Coronary artery (tissue), 2 donors: ENCODE results near the gene RBM23.
A peak's percentile ranks its signal among the peaks of the same experiment; 100 is the strongest.
"Not testable (repeated sequence)": the region's sequence is repeated elsewhere in the genome, so short reads cannot be mapped to it uniquely, and the experiment has no call there.

Experiments
- DNase-seq: peaks from one replicate; pipeline ENCODE4 v3.0.0-alpha.2; 2017; ENCODE audit warnings: low spot score
- H3K27ac ChIP-seq, 2 donors: fragments of 200-600 bp; sonication (generic); one replicate each; pipeline ENCODE4 v1.5.1; 2016 to 2019
- H3K4me3 ChIP-seq: fragments of 200-600 bp; sonication (generic); 2 replicates; pipeline ENCODE4 v1.5.1; 2016; ENCODE audit warnings: mild to moderate bottlenecking, moderate library complexity
- TF ChIP-seq, protein P1 (sequence below): fragments of 200-600 bp; sonication (generic); IDR thresholded peaks from one replicate; pipeline ENCODE4 v1.5.1; 2019; ENCODE audit warnings: antibody characterized with exemption

RBM23 gene

DNA sequence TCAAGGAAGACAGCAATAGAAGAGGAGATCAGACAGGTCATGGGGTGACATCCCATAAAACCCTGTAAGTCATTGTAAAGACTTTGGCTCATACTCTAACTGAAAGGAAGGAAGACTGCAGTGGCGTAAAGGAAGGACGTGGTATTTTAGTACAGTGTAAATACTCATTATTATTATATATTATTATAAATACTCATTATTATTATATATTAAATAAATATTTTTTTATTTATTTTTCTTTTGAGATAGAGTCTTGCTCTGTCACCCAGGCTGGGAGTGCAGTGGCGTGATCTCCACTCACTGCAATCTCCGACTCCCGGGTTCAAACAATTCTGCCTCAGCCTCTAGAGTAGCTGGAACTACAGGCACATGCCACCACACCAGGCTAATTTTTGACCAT is 62.5 kb downstream of the RBM23 start:
- Histone ChIP-seq H3K27ac (no peak overlapping the region), H3K4me3 (no peak overlapping the region)
- no peak for DNase-seq
- TF ChIP-seq, protein P1, sequence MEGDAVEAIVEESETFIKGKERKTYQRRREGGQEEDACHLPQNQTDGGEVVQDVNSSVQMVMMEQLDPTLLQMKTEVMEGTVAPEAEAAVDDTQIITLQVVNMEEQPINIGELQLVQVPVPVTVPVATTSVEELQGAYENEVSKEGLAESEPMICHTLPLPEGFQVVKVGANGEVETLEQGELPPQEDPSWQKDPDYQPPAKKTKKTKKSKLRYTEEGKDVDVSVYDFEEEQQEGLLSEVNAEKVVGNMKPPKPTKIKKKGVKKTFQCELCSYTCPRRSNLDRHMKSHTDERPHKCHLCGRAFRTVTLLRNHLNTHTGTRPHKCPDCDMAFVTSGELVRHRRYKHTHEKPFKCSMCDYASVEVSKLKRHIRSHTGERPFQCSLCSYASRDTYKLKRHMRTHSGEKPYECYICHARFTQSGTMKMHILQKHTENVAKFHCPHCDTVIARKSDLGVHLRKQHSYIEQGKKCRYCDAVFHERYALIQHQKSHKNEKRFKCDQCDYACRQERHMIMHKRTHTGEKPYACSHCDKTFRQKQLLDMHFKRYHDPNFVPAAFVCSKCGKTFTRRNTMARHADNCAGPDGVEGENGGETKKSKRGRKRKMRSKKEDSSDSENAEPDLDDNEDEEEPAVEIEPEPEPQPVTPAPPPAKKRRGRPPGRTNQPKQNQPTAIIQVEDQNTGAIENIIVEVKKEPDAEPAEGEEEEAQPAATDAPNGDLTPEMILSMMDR = no peak

DNA sequence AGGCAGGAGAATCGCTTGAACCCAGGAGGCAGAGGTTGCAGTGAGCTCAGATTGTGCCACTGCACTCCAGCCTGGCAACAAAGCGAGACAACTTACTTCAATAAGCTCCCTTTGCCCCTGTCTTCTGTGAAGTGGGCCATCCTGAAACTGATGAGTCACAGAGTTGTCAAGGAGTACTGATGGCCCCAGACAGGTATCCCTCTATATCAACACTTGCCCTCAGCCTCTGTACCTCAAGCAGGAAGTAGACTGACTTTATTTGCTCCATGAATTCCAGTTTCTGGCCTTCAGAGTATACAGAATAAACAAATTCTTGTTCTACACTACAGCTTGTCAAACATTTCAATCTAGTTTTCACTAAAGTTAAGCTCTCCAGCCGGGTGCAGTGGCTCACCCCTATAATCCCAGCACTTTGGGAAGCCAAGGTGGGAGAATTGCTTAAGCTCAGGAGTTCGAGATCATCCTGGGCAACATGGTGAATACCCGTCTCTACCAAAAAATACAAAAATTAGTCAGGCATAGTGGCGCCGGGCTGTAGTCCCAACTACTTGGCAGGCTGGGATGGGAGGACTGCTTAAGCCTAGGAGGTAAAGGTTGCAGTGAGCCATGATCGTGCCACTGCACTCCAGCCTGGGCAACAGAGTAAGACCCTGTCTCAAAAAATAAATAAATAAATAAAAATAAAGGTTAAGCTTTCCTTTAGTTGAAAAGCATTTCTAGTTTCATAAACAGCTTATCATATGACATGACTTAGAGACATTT is 63.8 kb downstream of the RBM23 start:
- Histone ChIP-seq H3K27ac (no peak overlapping the region), H3K4me3 (no peak overlapping the region)
- DNase-seq = no peak
- TF ChIP-seq, protein P1 = no peak

DNA sequence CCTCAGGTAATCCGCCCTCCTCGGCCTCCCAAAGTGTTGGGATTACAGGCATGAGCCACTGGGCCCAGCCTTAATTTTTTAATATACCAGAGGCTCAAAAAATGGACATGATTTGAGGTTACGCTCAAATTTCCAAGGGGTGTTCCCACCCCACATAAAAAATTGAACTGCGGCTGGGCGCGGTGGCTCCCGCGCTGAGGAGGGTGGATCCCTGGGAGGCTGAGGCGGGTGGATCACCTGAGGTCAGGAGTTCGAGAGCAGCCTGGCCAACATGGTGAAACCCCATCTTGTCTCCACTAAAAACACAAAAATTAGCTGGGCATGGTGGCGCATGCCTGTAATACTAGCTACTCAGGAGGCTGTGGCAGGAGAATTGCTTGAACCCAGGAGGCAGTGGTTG is 64.7 kb downstream of the RBM23 start:
- DNase-seq, H3K27ac ChIP-seq, H3K4me3 ChIP-seq: not testable (repeated sequence)

DNA sequence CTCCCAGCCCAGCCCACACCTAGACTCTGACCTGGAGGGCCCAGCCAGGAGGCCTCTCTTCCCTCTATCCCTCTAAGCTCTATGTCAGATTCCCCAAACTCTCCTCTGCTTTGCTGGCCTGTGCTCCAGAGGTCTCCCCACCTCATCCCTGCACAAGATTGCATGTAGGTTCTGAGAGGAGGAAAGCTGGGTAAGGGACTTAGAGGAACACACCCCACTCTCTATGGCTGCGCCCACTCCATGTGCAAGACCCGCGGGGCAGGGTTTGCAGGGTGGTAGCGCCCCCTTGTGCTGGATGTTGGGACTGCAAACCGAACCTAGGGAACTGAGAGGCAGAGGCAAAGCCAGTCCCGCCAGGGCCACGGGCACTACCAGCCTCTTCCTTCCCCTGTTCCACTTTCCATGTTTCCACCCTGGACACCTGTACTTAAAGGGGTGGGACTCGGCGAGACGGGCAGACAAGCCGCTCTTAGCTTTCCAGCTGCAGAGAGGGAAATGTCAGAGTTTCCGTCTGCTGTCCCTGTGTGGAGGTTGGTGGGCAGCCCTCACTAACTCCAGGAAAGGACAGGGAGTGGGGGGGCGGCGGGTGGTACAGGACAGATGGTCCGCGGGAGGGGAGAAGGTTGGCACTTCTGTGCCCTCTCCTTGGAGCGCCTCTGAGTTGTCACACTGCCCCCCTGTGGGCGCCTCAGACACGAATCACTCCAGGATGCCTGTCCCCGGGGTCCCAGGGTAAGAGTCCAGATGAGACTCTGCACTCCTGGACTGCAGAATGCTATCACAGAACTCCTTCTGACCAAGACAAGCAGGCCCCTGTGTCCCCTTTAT is 65.8 kb downstream of the RBM23 start:
- TF ChIP-seq, protein P1 = peak; percentile 85
- peak overlapping the region; percentile 32 to 35 for H3K27ac ChIP-seq
- H3K4me3 ChIP-seq = peak overlapping the region; percentile 69
- DNase-seq = peak; percentile 93

DNA sequence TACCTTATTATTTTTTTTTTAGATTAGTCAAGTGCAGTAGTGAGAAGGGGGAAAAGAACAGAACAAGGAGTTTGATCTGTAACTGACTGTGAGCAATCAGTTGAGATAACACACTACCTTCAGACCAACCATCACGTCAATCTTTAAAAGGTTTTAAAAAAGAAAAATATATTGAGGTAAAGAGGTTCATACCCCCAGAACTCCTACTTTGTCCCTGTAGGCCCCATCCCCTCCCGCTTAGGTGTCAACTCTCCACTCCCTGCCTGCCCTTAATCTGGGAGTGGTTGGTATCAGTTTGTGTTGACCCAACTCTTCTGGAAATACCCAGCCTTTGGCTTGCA is 66.4 kb downstream of the RBM23 start:
- DNase-seq = no peak
- no peak overlapping the region for H3K4me3 ChIP-seq
- H3K27ac ChIP-seq = peak overlapping the region in 1 of 2 donors; percentile 35
- TF ChIP-seq, protein P1 = no peak

DNA sequence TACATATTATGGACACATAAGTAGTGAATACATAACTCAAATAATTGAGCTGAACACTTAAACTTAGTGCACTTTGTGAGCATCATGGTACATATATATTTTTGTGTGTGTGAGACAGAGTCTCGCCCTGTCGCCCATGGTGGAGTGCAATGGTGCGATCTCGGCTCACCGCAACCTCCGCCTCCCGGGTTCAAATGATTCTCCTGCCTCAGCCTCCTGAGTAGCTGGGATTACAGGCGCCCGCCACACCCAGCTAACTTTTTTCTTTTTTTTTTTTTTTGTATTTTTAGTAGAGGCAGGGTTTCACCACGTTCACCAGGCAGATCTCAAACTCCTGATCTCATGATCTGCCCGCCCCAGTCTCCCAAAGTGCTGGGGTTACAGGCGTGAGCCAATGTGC is 66.8 kb downstream of the RBM23 start:
- peak overlapping the region; percentile 90 to 94 for H3K27ac ChIP-seq
- not testable (repeated sequence) for H3K4me3 ChIP-seq, DNase-seq

DNA sequence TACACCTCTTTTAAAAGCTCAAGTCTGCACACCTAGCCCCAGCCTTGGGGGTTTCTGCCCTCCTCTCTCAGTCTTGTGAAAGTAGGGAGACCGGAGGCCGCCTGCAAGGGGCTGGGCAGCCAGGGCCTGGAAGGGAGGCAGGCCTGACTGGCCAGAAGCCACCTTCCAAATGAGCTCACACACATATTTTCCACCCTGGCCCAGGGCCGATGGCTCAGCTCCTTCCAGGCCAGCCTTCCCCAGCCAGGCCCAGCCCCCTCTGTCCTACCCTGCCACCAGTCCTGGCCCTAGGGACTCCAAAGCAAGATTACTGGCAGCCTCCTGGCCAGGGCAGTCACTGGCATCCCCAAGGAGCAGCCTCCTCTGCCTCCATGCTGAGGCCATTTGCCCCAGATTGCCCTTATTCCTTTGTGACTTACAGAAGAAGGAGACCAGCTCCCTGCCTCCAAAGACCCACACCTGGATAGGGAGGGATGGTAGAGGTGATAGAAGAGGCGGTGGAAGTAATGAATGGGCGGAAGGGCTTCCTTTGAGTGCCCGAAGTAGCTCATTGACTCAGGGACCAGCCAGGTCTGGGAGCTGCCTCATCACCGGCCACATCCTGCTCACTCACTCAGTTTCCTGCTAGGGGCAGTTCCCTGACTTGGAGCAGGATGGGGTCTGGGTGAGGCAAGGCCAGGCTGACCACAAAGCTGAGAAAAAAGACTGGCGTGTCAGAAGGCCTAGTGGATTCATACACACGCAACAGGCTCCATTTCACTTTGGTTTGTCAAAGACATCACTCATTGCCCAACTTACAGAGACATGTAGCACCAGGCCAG is 67.8 kb downstream of the RBM23 start:
- Histone ChIP-seq H3K27ac (peak overlapping the region; percentile 90 to 94), H3K4me3 (peak overlapping the region; percentile 3)
- TF ChIP-seq, protein P1 = no peak
- peak; percentile 98 for DNase-seq
